Lower lobe of right lung (tissue), 2 donors: ENCODE results near the gene EFEMP2. TPM values are rescaled to one million over a fixed set of nuclear protein-coding genes. Genes with fewer than 3 reads are reported as not detected.

Experiments
- ATAC-seq, 2 donors: fragments of 200-7000 bp; cut with Tn5 transposase; one replicate each; pipeline ENCODE4 v1.9.1; 2020 to 2022; ENCODE audit warnings: mild to moderate bottlenecking in 2 of 2, moderate library complexity in 2 of 2
- DNase-seq: peaks from one replicate; pipeline ENCODE4 v3.0.0-alpha.2; 2020
- H3K27ac ChIP-seq: fragments of 200-600 bp; one replicate; pipeline ENCODE4 v1.8.0; 2022
- H3K27me3 ChIP-seq: fragments of 200-600 bp; one replicate; pipeline ENCODE4 v1.8.0; 2022; ENCODE audit warnings: low read depth
- H3K36me3 ChIP-seq: fragments of 200-600 bp; one replicate; pipeline ENCODE4 v1.8.0; 2022; ENCODE audit warnings: mild to moderate bottlenecking
- H3K4me1 ChIP-seq: fragments of 200-600 bp; one replicate; pipeline ENCODE4 v1.8.0; 2022
- H3K4me3 ChIP-seq: fragments of 200-600 bp; one replicate; pipeline ENCODE4 v1.8.0; 2022; ENCODE audit warnings: mild to moderate bottlenecking
- H3K9me3 ChIP-seq: fragments of 200-600 bp; one replicate; pipeline ENCODE4 v1.8.0; 2022
- CTCF ChIP-seq: fragments of 200-600 bp; IDR thresholded peaks from one replicate; pipeline ENCODE4 v1.8.0; 2022; ENCODE audit warnings: antibody characterized with exemption, mild to moderate bottlenecking
- intact Hi-C: fragments of 100-400 bp; cut with DNase I; formaldehyde crosslinking; loops from one replicate; pipeline ENCODE4 v1.11.0; 2022
- total RNA-seq: library from RNA; stranded (reverse); fragmentation: NEBNext Ultra II Directional; extraction: Animal tissue kit (Norgen Biotek cat#: 25700); gene quantifications from one replicate; pipeline ENCODE4 v1.2.1, GENCODE V29; 2021
- donor health status: DM: no; HTN: yes; CAD: no; lungs with severe emphysema.

Gene EFEMP2
- total RNA-seq, 1 donor from 2014 or later = 53.9 TPM

GRCh38 chr11:65915821-65916251 is 43.2 kb upstream of the EFEMP2 start:
- Histone ChIP-seq H3K27ac (peak overlapping the region; percentile 67), H3K4me1 (peaks cover 60% of the 10 kb centered on the region), H3K27me3 (no peaks in the 10 kb centered on the region), H3K4me3 (no peak overlapping the region), H3K36me3 (peaks cover 4% of the 10 kb centered on the region), H3K9me3 (no peaks in the 10 kb centered on the region)
- DNase-seq (peak; percentile 69), ATAC-seq (peak; percentile 2 to 28)
- TF ChIP-seq CTCF = no peak
- intact Hi-C loops = no loop called here

DNA sequence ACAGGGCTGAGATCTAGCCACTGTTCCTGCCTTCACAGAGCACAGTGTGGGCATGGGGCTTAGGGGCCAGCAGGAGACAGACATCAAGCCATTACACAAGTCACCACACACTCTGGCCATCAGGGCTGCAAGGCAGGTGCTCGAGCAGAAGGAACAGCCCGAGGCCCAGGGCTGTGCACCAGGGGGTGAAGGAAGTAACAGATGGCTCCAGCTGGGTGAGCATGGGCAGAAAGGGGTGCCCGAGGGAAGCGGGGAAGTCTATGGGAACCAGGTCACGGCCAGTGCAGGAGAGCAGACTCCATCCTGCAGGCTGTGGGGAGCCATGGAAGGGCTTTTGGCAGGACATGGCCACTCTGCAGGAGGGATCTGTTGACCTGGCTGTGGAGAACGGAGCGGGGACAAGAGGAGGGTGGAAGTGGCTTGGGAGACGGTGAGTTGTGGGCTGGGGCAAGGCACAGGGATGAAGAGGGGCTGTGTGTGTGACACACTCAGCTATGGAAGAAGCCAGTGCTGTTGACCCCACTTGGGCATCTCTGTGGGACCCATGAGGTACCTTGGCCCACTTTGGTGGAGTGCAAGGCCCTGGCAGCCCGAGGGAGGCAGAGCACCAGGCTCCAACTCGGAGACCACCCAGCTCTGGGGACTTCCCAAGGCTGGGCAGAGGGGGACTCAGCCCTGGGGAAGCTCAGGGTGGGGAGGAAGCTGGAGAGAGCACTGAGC is 42.7 kb upstream of the EFEMP2 start:
- no peak for ATAC-seq
- H3K4me1 ChIP-seq = peaks cover 54% of the 10 kb centered on the region
- TF ChIP-seq CTCF = no peak
- no peak overlapping the region for H3K4me3 ChIP-seq
- DNase-seq = no peak
- peak overlapping the region; percentile 67 for H3K27ac ChIP-seq
- H3K36me3 ChIP-seq = no peaks in the 10 kb centered on the region
- no peaks in the 10 kb centered on the region for H3K27me3 ChIP-seq
- intact Hi-C loops = no loop called here
- no peaks in the 10 kb centered on the region for H3K9me3 ChIP-seq

GRCh38 chr11:65912845-65913244 is 40.2 kb upstream of the EFEMP2 start:
- Histone ChIP-seq H3K4me3 (no peak overlapping the region), H3K9me3 (no peaks in the 10 kb centered on the region), H3K4me1 (peaks cover 47% of the 10 kb centered on the region), H3K27me3 (no peaks in the 10 kb centered on the region), H3K36me3 (no peaks in the 10 kb centered on the region), H3K27ac (no peak overlapping the region)
- ATAC-seq (no peak), DNase-seq (no peak)
- intact Hi-C loops = no loop called here
- TF ChIP-seq CTCF = no peak

DNA sequence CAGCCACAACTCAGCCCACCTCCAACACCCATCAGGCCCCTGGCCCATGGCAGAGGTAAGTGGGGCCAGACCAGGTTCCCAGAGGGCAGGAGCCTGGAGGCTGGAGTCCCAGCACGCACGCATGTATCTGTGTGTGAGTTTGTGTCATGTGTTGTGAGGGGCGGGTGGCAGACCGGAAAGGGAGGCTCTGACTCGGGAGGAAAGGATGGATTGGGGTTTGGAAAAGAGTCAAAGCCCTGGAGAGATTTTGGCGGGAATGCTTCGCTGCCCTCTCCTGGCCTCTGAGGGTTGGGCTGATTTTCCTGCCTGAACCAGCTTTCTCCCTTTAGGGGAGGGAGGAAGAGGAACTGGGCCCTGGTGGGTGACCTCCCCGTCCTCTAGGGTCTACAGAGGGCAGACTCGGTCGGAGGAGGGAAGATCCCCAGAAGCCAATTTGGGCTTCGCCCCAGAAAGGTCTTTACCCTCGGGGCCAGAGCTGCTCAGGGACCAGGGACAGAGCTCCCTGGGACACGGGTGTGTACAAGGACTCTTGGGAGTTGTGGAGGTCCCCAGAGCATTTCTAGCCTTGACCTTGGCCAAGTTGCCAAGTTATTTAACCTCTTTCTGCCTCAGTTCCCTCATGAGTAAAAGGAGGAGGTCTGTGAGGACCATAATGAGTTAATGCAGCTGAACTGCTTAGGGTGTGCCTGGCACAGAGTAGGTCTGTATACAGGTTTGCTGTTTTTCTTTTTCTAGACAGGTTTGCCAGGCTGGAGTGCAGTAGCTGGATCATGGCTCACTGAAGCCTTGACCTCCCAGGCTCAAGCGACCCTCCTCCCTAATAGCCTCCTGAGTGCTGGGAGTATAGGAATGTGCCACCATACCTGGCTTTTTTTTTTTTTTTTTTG is 39.3 kb upstream of the EFEMP2 start:
- peaks cover 4% of the 10 kb centered on the region for H3K27me3 ChIP-seq
- TF ChIP-seq CTCF = peak; percentile 42
- H3K27ac ChIP-seq = peak overlapping the region; percentile 46
- H3K36me3 ChIP-seq = no peaks in the 10 kb centered on the region
- intact Hi-C loops = no loop called here
- ATAC-seq (peak; percentile 23 to 25), DNase-seq (no peak)
- H3K4me3 ChIP-seq = peak overlapping the region; percentile 8
- H3K9me3 ChIP-seq = no peaks in the 10 kb centered on the region
- H3K4me1 ChIP-seq = peaks cover 38% of the 10 kb centered on the region

- ATAC-seq (no peak), DNase-seq (no peak)
- Histone ChIP-seq H3K36me3 (no peaks in the 10 kb centered on the region), H3K4me1 (peaks cover 13% of the 10 kb centered on the region), H3K27me3 (peaks cover 4% of the 10 kb centered on the region), H3K27ac (no peak overlapping the region), H3K4me3 (no peak overlapping the region), H3K9me3 (no peaks in the 10 kb centered on the region)
- TF ChIP-seq CTCF = no peak
- intact Hi-C loops = no loop called here
These were observed 35.3 kb upstream of the EFEMP2 start for GRCh38 chr11:65907878-65908277.
